Rectal smooth muscle tissue (tissue), 1 donor: ENCODE data around the gene SUN1.
"Not testable (repeated sequence)": the region's sequence is repeated elsewhere in the genome, so short reads cannot be mapped to it uniquely, and the experiment has no call there.

Experiments
- H3K27ac ChIP-seq: one replicate; pipeline ENCODE4 v1.7.0; 2013; ENCODE audit warnings: low read depth, low read length, inconsistent platforms
- H3K27me3 ChIP-seq: one replicate; pipeline ENCODE4 v1.7.0; 2013; ENCODE audit warnings: low read length; ENCODE audit not compliant: control insufficient read depth, insufficient read depth
- H3K36me3 ChIP-seq: one replicate; pipeline ENCODE4 v1.7.0; 2013; ENCODE audit warnings: low read length; ENCODE audit not compliant: control insufficient read depth, insufficient read depth
- H3K4me1 ChIP-seq: one replicate; pipeline ENCODE4 v1.7.0; 2013; ENCODE audit warnings: low read length; ENCODE audit not compliant: control insufficient read depth, insufficient read depth
- H3K4me3 ChIP-seq: one replicate; pipeline ENCODE4 v1.7.0; 2013; ENCODE audit warnings: low read length
- H3K9ac ChIP-seq: one replicate; pipeline ENCODE4 v1.7.0; 2013; ENCODE audit warnings: low read length

SUN1 gene

DNA sequence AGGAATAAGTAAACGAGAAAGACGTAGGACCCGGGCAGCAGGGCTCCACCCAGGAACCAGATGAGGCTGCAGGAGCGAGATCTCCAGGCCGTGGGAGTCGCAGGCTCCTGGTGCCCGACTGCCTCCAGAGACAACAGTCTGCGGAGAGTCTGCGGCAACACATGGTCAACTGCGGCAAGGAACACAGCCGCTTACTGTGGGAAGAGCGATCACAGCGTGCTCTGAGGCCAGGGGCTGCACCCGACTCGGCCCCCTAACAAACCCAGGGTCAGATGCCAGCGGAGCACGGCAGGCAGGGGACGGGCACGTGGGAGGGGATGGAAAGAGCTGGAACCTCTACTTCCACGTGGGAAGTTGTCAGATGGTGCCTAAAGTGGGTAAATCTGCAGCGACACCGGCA is 70.7 kb downstream of the SUN1 start:
- Histone ChIP-seq H3K4me1 (no peaks in the 10 kb centered on the region), H3K9ac (no peak overlapping the region), H3K27ac (no peak overlapping the region), H3K4me3 (no peak overlapping the region), H3K27me3 (no peaks in the 10 kb centered on the region), H3K36me3 (peaks cover 11% of the 10 kb centered on the region)

DNA sequence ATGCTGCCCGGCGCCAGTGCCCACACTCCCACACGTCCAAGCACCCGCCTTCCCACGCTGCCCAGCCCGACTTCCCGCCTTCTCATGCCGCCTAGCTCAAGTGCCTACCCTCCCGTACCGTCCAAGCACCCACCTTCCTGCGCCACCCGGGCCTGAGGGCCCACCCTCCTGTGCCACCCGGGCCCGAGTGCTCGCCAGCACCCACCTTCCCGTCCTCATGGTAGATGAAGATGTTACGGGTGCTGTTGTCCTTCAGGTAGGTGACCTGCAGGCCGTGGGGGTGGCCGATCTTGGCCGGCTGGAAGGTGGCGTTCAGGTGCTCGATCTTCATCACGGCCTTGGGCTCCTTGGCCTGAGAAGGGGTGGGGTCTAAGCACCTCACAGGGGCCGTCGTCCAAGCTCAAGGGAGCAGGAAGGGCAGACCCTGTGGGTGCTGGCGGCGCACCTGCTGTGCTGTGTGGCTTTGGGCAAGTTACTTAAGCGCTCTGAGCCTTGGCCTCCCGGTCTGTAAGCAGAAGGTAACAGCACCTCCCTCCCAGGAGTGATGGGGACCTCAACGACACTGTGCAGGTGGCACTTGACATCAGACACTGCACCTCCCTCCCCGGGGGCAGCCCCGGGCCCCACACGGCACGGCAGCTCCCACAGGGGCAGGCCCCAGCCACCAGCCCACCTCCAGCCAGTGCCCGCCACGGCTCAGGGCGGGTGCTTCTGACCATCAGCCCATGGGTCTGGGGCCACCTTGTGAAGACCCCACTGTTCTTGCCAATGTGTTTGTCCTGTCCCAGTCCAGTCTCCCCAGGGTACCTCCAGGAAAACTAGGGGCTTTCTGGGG is 71.9 kb downstream of the SUN1 start:
- Histone ChIP-seq H3K4me1 (no peaks in the 10 kb centered on the region), H3K27ac (no peak overlapping the region), H3K4me3 (no peak overlapping the region), H3K9ac (no peak overlapping the region), H3K36me3 (peaks cover 5% of the 10 kb centered on the region), H3K27me3 (no peaks in the 10 kb centered on the region)

- H3K9ac ChIP-seq: no peak overlapping the region
- H3K4me1 ChIP-seq: peaks cover 2% of the 10 kb centered on the region
- H3K36me3 ChIP-seq: peaks cover 2% of the 10 kb centered on the region
- H3K27me3 ChIP-seq: no peaks in the 10 kb centered on the region
- H3K27ac ChIP-seq: no peak overlapping the region
- H3K4me3 ChIP-seq: no peak overlapping the region
Observed at GRCh38 chr7:904847-905246, 72.6 kb downstream of the SUN1 start.

- no peak overlapping the region for H3K4me3 ChIP-seq
- H3K36me3 ChIP-seq: no peaks in the 10 kb centered on the region
- H3K27me3 ChIP-seq: no peaks in the 10 kb centered on the region
- no peak overlapping the region for H3K27ac ChIP-seq
- no peak overlapping the region for H3K9ac ChIP-seq
- peaks cover 2% of the 10 kb centered on the region for H3K4me1 ChIP-seq
Observed at GRCh38 chr7:906776-907157, 74.5 kb downstream of the SUN1 start.

DNA sequence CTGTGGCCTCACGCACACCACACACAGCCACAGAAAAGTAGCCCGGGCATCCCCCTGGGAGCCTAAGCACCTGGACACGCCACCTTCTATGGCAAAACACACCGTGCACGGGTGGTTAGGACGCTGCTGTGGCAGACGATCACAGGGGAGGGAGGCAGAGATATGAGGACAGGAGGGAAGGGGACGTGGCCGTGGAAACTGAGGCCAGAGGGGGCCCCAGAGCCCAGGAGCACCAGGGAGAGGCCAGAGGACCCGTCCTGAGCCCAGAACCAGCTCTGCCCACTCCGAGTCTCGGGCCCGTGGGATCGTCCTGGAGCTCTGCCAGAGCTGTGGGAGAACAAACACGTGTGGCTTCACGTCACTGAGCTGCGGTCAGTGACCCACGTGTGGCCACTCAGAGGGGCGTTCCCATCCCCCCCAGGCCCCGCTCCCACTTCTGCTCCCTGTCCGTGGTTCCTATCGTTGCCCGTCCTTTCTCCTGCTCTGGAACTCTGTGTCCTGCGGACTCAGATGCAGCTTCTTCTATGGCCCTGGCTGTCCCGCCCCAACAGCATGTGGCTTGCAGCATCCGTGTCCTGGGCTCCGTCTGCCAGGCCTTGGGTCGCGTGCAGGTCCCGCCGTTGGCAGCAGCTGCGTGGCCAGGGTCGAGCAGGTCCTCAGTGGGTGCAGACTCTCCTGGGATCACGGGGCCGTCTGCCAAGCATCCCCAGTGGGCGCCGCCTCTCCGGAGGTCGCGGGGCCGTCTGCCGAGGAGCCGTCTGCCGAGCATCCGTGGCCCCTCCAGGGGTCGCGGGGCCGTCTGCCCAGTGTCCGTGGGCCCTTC is 75.1 kb downstream of the SUN1 start:
- no peak overlapping the region for H3K9ac ChIP-seq
- peaks cover 2% of the 10 kb centered on the region for H3K4me1 ChIP-seq
- H3K27me3 ChIP-seq: no peaks in the 10 kb centered on the region
- no peaks in the 10 kb centered on the region for H3K36me3 ChIP-seq
- no peak overlapping the region for H3K4me3 ChIP-seq
- H3K27ac ChIP-seq: no peak overlapping the region

- no peak overlapping the region for H3K9ac ChIP-seq
- H3K27ac ChIP-seq: no peak overlapping the region
Observed at GRCh38 chr7:908159-908581, 75.9 kb downstream of the SUN1 start.

DNA sequence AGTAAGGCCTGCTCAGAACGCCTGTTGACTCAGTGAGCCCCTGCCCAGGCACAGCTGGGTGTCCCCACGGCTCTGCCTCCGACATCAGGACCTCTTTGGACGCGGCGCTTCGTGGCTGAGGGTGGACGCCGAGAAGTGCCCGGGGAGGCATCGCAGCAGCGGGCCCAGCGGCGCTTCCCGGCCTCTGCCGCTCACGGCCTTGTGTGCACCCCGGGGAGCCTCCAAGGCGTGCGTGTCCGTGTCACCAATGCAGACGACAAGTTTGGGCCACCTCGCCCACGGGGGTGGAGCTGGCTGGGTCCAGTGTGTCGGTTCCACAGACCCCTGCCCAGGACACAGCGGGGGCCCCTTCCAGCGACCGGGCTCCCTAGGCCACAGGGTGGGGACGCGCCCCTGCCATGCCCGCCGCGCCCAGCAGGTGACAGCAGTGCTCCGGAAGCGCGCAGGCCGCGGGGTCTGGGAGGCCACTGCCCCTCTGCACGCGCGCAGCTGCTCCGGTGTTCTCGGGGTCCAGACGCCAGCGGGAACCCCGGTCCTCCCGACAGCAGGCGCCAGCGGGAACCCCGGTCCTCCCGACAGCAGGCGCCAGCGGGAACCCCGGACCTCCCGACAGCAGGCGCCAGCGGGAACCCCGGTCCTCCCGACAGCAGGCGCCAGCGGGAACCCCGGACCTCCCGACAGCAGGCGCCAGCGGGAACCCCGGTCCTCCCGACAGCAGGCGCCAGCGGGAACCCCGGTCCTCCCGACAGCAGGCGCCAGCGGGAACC is 76.5 kb downstream of the SUN1 start:
- H3K36me3 ChIP-seq, H3K27ac ChIP-seq, H3K4me1 ChIP-seq, H3K27me3 ChIP-seq, H3K4me3 ChIP-seq, H3K9ac ChIP-seq: not testable (repeated sequence)

More at GRCh38 chr7:908159-908581, 75.9 kb downstream of the SUN1 start:
- Histone ChIP-seq H3K4me3 (no peak overlapping the region), H3K4me1 (peaks cover 2% of the 10 kb centered on the region), H3K36me3 (no peaks in the 10 kb centered on the region), H3K27me3 (no peaks in the 10 kb centered on the region)

GRCh38 chr7:909358-910329 is 77.4 kb downstream of the SUN1 start:
- H3K36me3 ChIP-seq: no peaks in the 10 kb centered on the region
- H3K4me3 ChIP-seq: peak overlapping the region; percentile 51
- peaks cover 2% of the 10 kb centered on the region for H3K4me1 ChIP-seq
- no peaks in the 10 kb centered on the region for H3K27me3 ChIP-seq
- peak overlapping the region; percentile 30 for H3K27ac ChIP-seq
- H3K9ac ChIP-seq: peak overlapping the region; percentile 21

DNA sequence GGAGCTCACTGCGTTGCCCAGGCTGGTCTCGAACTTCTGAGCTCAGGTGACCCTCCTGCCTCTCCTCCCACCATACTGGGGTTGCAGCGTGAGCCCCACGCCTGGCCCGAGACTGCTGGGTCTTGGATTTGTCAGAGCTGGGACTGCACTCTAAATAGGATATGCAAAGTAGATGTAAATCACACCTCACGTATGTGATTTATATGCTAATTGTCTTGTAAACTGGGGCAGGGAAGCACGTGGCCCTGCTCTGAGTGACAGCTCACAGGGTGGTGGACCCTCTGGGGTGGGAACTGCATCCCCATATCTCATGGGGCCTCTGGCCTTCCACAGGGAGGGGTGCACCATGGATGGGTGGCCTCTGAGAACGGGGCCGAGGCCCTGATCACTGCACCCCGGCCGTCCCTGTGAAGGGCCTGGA is 78.2 kb downstream of the SUN1 start:
- H3K9ac ChIP-seq: no peak overlapping the region
- no peak overlapping the region for H3K27ac ChIP-seq
- H3K4me3 ChIP-seq: no peak overlapping the region
- H3K27me3 ChIP-seq: no peaks in the 10 kb centered on the region
- H3K4me1 ChIP-seq: peaks cover 2% of the 10 kb centered on the region
- no peaks in the 10 kb centered on the region for H3K36me3 ChIP-seq

- H3K27ac ChIP-seq: no peak overlapping the region
- no peak overlapping the region for H3K9ac ChIP-seq
- peaks cover 2% of the 10 kb centered on the region for H3K4me1 ChIP-seq
Observed at GRCh38 chr7:910931-911431, 78.7 kb downstream of the SUN1 start.

DNA sequence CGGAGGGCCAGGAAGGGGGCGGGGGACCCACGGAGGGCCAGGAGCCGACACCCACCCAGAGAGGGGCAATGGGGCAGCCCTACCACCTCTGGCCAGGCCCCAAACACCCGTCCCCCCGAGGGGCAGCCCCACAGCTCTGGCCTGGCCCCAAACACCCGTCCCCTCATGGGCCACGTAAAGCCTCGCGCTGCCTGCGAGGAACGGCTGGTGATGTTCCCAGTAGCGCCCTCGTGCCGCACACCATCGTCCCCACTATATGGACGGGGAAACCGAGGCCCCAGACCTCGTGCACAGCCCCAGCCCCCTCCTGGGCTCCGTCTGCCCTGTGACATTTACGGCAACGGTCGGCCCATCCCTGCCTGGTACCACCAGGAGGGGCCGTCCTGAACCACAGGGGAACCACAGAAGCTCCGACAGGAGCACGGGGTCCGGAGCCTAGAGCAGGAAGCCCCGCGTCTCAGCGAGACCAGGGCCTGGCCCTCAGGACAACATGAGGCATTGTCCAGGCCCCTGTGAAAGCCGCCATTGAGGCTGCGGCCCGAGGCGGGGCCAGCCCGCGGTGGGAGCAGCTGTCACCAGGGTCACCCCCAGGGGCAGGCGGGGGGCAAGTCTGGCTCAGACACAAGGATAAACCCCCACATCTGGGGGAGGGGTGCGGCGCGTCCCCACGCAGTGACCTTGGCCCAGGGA is 79.7 kb downstream of the SUN1 start:
- Histone ChIP-seq H3K27ac (no peak overlapping the region), H3K4me1 (peaks cover 9% of the 10 kb centered on the region)

More at GRCh38 chr7:910931-911431, 78.7 kb downstream of the SUN1 start:
- H3K36me3 ChIP-seq: no peaks in the 10 kb centered on the region
- no peak overlapping the region for H3K4me3 ChIP-seq
- no peaks in the 10 kb centered on the region for H3K27me3 ChIP-seq

More for the DNA sequence above, 79.7 kb downstream of the SUN1 start:
- H3K27me3 ChIP-seq: no peaks in the 10 kb centered on the region
- H3K4me3 ChIP-seq: no peak overlapping the region
- H3K9ac ChIP-seq: no peak overlapping the region
- H3K36me3 ChIP-seq: no peaks in the 10 kb centered on the region
